Kidney tubule cell (primary cell): ENCODE data around the gene SIRT4.
A peak's percentile ranks its signal among the peaks of the same experiment; 100 is the strongest.
"Not testable (repeated sequence)": the region's sequence is repeated elsewhere in the genome, so short reads cannot be mapped to it uniquely, and the experiment has no call there.

Source experiments
- DNase-seq: peaks from one replicate; pipeline ENCODE4 v3.0.0-alpha.2; 2018; ENCODE audit warnings: low spot score

SIRT4 gene

GRCh38 chr12:120301962-120302815, at the start of gene SIRT4:
SIRT4 (plus strand) TSS chr12:120302321; CDS start chr12:120303562, 1,241 bp downstream.
- peak; percentile 92 for DNase-seq

GRCh38 chr12:120253313-120253712, 48.8 kb upstream of the SIRT4 start:
- not testable (repeated sequence) for DNase-seq

- no peak for DNase-seq
These were observed 47.3 kb upstream of the SIRT4 start for GRCh38 chr12:120254809-120255208.

- peak; percentile 68 for DNase-seq
These were observed 44.9 kb upstream of the SIRT4 start for GRCh38 chr12:120257041-120257821.

GRCh38 chr12:120258323-120258896, 43.7 kb upstream of the SIRT4 start:
- DNase-seq: no peak

GRCh38 chr12:120259418-120260202, 42.5 kb upstream of the SIRT4 start:
- no peak for DNase-seq

GRCh38 chr12:120260607-120261006, 41.5 kb upstream of the SIRT4 start:
- no peak for DNase-seq

- peak; percentile 93 for DNase-seq
These were observed 39.9 kb upstream of the SIRT4 start for GRCh38 chr12:120261951-120262851.

GRCh38 chr12:120262852-120263747, 39.0 kb upstream of the SIRT4 start:
- peak; percentile 67 for DNase-seq

GRCh38 chr12:120263748-120264085, 38.4 kb upstream of the SIRT4 start:
- no peak for DNase-seq

- DNase-seq: peak; percentile 59
These were observed 37.8 kb upstream of the SIRT4 start for GRCh38 chr12:120264086-120264903.

- DNase-seq: no peak
These were observed 37.1 kb upstream of the SIRT4 start for GRCh38 chr12:120264904-120265472.

GRCh38 chr12:120265473-120266179, 36.5 kb upstream of the SIRT4 start, which contains the start of gene PXN:
PXN (minus strand) TSS chr12:120265730; CDS start chr12:120265629, 101 bp downstream.
- DNase-seq: peak; percentile 90

GRCh38 chr12:120266180-120266870, 35.8 kb upstream of the SIRT4 start:
- no peak for DNase-seq

- no peak for DNase-seq
These were observed 34.4 kb upstream of the SIRT4 start for GRCh38 chr12:120267736-120268135.

- no peak for DNase-seq
These were observed 25.4 kb upstream of the SIRT4 start for GRCh38 chr12:120276734-120277133.
